Measurements from ENCODE around the gene SAMD1. TPM values are rescaled to one million over a fixed set of nuclear protein-coding genes. Genes with fewer than 3 reads are reported as not detected.

SAMD1 gene
- total and polyA plus RNA-seq, 2 experiments from 2014 or later = 32.2 to 69.0 TPM

- H3K27me3 Mint-ChIP-seq (ENCODE audit: insufficient read depth, low read depth, poor library complexity) = peaks cover 19% of the 10 kb centered on the region
- H4K20me1 ChIP-seq (replicated peaks; ENCODE audit: insufficient read depth) = peaks cover 14% of the 10 kb centered on the region
- H3K9me2 ChIP-seq (ENCODE audit: insufficient read depth) = no peaks in the 10 kb centered on the region
- H3K4me2 ChIP-seq = peak overlapping the region; percentile 86; the same call in 1 of the 2 replicates
- no peak overlapping the region for H3K27ac Mint-ChIP-seq
- H3K4me1 ChIP-seq (ENCODE audit: insufficient read depth) = peaks cover 23% of the 10 kb centered on the region
- H3K4me3 ChIP-seq = peak overlapping the region; percentile 71; the same call in 1 of the 2 replicates
- DNase-seq (ENCODE audit: low spot score) = no peak
- H3F3A ChIP-seq (replicated peaks; ENCODE audit: low read depth) = peaks cover 15% of the 10 kb centered on the region
- peaks cover 17% of the 10 kb centered on the region for H3K79me2 ChIP-seq (replicated peaks; ENCODE audit: insufficient read depth)
- H2AFZ ChIP-seq = no peak overlapping the region
- H3K9me3 Mint-ChIP-seq = no peaks in the 10 kb centered on the region; the same call in 2 of the 3 replicates
- peak overlapping the region; percentile 88; the same call in 1 of the 2 replicates for H3K27ac ChIP-seq (ENCODE audit: low read depth)
- H3K4me3 Mint-ChIP-seq = peak overlapping the region; percentile 84
- no peaks in the 10 kb centered on the region; the same call in 1 of the 2 replicates for H3K36me3 ChIP-seq (ENCODE audit: insufficient read depth)
- H3K36me3 Mint-ChIP-seq (ENCODE audit: low read depth) = peaks cover 29% of the 10 kb centered on the region
- no peaks in the 10 kb centered on the region for H3K27me3 ChIP-seq (ENCODE audit: insufficient read depth)
- no peak for ATAC-seq
- TF ChIP-seq ZNF114 (CRISPR knock-in tag; IDR thresholded peaks at IDR 0.05) (no peak), CTCF (conservative IDR thresholded peaks at IDR 0.05; ENCODE audit: low read depth in 2 of 2) (no peak), ZNF462 (CRISPR knock-in tag; IDR thresholded peaks at IDR 0.05) (no peak), NANOG (IDR thresholded peaks at IDR 0.05; ENCODE audit: borderline replicate concordance) (no peak), JUNB (IDR thresholded peaks at IDR 0.05; ENCODE audit: unreplicated experiment) (no peak), POLR2AphosphoS5 (IDR thresholded peaks at IDR 0.05; ENCODE audit: low read depth) (no peak), EZH2 (IDR thresholded peaks at IDR 0.05; ENCODE audit: low read depth, unreplicated experiment) (no peak), EZH2phosphoT487 (IDR thresholded peaks at IDR 0.05; ENCODE audit: unreplicated experiment) (no peak), STAT1 (IDR thresholded peaks at IDR 0.05; ENCODE audit: unreplicated experiment) (no peak), CREB1 (CRISPR knock-in tag; IDR thresholded peaks at IDR 0.05; ENCODE audit: low read depth) (no peak), ETS1 (IDR thresholded peaks at IDR 0.05) (no peak), REST (IDR thresholded peaks at IDR 0.05; ENCODE audit: unreplicated experiment) (no peak), ZNF331 (CRISPR knock-in tag; IDR thresholded peaks at IDR 0.05; ENCODE audit: low read depth) (no peak)
- peaks cover 21% of the 10 kb centered on the region for H3K4me1 Mint-ChIP-seq
These were observed 28.6 kb upstream of the SAMD1 start for GRCh38 chr19:14119146-14119545.
